Psoas muscle (tissue), 8 donors: ENCODE data around the gene MAST4. TPM values are rescaled to one million over a fixed set of nuclear protein-coding genes. Genes with fewer than 3 reads are reported as not detected.

Experiments used
- ATAC-seq, 4 donors: fragments of 200-7000 bp; cut with Tn5 transposase; one replicate each; pipeline ENCODE4 v1.9.1; 2020; ENCODE audit warnings: moderate library complexity in 3 of 4, mild to moderate bottlenecking in 2 of 4
- DNase-seq, 2 donors: peaks; one replicate each; pipeline ENCODE4 v3.0.0-alpha.2; 2020
- H3K27ac ChIP-seq: fragments of 200-600 bp; one replicate; pipeline ENCODE4 v1.8.0; 2022
- H3K27me3 ChIP-seq, 3 donors: fragments of 200-600 bp in 1 of 3; one replicate each; pipeline versions ENCODE4 v1.6.1 to v1.8.0; 2013 to 2022; ENCODE audit warnings: low read length in 2 of 3, mild to moderate bottlenecking in 2 of 3, moderate library complexity in 1 of 3; ENCODE audit not compliant: insufficient read depth in 3 of 3
- H3K36me3 ChIP-seq, 2 donors: fragments of 200-600 bp in 1 of 2; one replicate each; pipeline versions ENCODE4 v1.6.1 to v1.8.0; 2013 to 2022; ENCODE audit warnings: low read depth in 1 of 2, mild to moderate bottlenecking in 1 of 2, moderate library complexity in 1 of 2; ENCODE audit not compliant: insufficient read depth in 1 of 2
- H3K4me1 ChIP-seq: fragments of 200-600 bp; one replicate; pipeline ENCODE4 v1.8.0; 2022
- H3K4me3 ChIP-seq: fragments of 200-600 bp; one replicate; pipeline ENCODE4 v1.8.0; 2022; ENCODE audit warnings: mild to moderate bottlenecking
- H3K9me3 ChIP-seq: fragments of 200-600 bp; one replicate; pipeline ENCODE4 v1.8.0; 2022
- WGBS, 3 donors: extraction: QIAGEN DNeasy Blood & Tissue Kit; methylation state at CpG; one replicate each; pipeline versions ENCODE4 v1.1.6 to v1.1.7; 2013; 5-methylcytosine and 5-hydroxymethylcytosine counted together
- intact Hi-C, 2 donors: fragments of 100-400 bp; cut with DNase I; formaldehyde crosslinking; loops; one replicate each; pipeline versions ENCODE4 v1.11.0 to v1.14.2; 2022
- polyA plus RNA-seq, 3 donors: library from polyadenylated mRNA; stranded (reverse); fragments of 200-250 nt; gene quantifications; one replicate each; pipeline ENCODE4 v1.2.3, GENCODE V29; 2013
- total RNA-seq, 4 donors: library from RNA; stranded (reverse); fragmentation: NEBNext Ultra II Directional in 2 of 4; extraction: Animal tissue kit (Norgen Biotek cat#: 25700) in 2 of 4; gene quantifications; one replicate each; pipeline versions ENCODE4 v1.2.1 to v1.2.4, GENCODE V29; 2021 to 2023
- TF ChIP-seq, protein P1 (sequence below): fragments of 200-600 bp; IDR thresholded peaks from one replicate; pipeline ENCODE4 v1.8.0; 2022; ENCODE audit warnings: antibody characterized with exemption
- donor health status: healthy with polysubstance abuse.
- donor health status: DM: no; HTN: no; CAD: no; lungs with moderate emphysema.
- donor health status: Bipolar disorder and iron deficiency.
- donor health status: healthy.
- donor health status: DM: yes; HTN: yes; CAD: no.
- donor health status: DM: no; HTN: no; CAD: no.
- donor health status: DM: no; HTN: no; CAD: no.
- donor health status: DM: yes; HTN: yes; CAD: no.

Gene MAST4
- total and polyA plus RNA-seq, 7 donors = 3.2 to 123 (median 12.1) TPM

DNA sequence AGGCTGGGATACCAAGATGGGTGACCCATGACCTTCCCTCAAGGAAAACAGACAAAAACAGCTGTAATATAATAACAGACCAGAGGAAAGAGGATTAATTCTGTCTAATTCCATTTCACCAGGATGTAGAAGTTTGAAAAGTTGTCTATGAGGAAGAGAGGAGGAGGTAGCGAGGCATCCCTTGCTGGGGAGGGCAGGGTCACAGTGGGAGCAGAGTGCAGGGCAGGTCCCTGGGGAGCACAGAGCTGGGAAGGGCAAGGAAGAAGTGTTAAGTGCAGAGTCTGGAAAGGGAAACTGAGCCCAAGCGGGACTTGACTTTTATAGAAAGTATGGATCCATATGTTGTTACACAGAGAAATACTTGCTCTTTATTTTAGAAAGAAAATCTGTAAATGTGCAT, 389.8 kb downstream of the MAST4 start:
- WGBS, 3 donors = 91 to 96% (median 94%) methylated on average over 2 of the region's 2 CpGs
- TF ChIP-seq, protein P1, sequence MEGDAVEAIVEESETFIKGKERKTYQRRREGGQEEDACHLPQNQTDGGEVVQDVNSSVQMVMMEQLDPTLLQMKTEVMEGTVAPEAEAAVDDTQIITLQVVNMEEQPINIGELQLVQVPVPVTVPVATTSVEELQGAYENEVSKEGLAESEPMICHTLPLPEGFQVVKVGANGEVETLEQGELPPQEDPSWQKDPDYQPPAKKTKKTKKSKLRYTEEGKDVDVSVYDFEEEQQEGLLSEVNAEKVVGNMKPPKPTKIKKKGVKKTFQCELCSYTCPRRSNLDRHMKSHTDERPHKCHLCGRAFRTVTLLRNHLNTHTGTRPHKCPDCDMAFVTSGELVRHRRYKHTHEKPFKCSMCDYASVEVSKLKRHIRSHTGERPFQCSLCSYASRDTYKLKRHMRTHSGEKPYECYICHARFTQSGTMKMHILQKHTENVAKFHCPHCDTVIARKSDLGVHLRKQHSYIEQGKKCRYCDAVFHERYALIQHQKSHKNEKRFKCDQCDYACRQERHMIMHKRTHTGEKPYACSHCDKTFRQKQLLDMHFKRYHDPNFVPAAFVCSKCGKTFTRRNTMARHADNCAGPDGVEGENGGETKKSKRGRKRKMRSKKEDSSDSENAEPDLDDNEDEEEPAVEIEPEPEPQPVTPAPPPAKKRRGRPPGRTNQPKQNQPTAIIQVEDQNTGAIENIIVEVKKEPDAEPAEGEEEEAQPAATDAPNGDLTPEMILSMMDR = no peak
- Histone ChIP-seq H3K36me3 (no peaks in the 10 kb centered on the region), H3K27me3 (no peaks in the 10 kb centered on the region), H3K4me3 (no peak overlapping the region), H3K27ac (no peak overlapping the region), H3K9me3 (no peaks in the 10 kb centered on the region), H3K4me1 (no peaks in the 10 kb centered on the region)
- ATAC-seq = no peak
- DNase-seq = no peak
- intact Hi-C loops = loop anchor here in 1 of 2 donors (5.0 kb wide), 1 partner anchor 221 kb away; no protein-coding TSS in a partner anchor

DNA sequence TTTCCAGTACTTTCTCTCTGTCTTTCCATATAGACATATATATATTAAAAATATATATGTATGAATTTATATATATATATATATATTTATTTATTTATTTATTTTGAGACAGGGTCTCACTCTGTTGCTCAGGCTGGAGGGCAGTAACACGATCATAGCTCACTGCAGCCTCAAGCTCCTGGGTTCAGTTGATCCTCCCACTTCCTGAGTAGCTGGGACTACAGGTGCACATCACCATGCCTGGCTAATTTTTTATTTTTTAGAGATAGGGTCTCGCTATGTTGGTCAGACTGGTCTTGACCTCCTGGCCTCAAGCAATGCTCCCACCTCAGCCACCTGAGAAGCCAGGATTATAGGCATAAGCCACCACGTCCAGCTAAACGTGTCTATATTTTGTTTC, 390.3 kb downstream of the MAST4 start:
- Histone ChIP-seq H3K27ac (no peak overlapping the region), H3K27me3 (no peaks in the 10 kb centered on the region), H3K36me3 (no peaks in the 10 kb centered on the region), H3K4me3 (no peak overlapping the region), H3K9me3 (no peaks in the 10 kb centered on the region), H3K4me1 (no peaks in the 10 kb centered on the region)
- 70 to 74% (median 70%) methylated on average over 4 of the region's 4 CpGs for WGBS, 3 donors
- TF ChIP-seq, protein P1 = no peak
- DNase-seq (no peak), ATAC-seq (no peak)
- intact Hi-C loops = loop anchor here in 1 of 2 donors (5.0 kb wide), 1 partner anchor 221 kb away; no protein-coding TSS in a partner anchor

DNA sequence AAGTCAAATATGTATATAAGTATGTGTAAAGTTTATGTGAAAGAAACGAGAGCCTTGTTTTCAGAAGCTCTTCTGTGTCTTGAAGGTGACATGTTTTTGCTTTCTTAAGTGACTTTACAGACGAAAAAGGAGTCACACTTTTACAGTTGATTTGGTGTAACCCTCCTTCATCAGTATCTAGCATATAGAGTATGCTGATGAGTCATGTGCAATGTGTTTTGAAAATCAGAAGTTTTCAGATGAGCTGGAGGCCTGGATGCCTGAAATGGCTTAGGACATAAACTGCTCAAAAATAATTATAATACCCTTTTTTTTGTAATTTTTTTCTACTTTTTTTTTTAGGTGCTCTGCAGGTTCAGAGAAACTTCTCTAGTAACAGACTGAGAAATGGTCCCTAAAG, 390.9 kb downstream of the MAST4 start:
- Histone ChIP-seq H3K9me3 (no peaks in the 10 kb centered on the region), H3K27ac (no peak overlapping the region), H3K36me3 (no peaks in the 10 kb centered on the region), H3K27me3 (no peaks in the 10 kb centered on the region), H3K4me1 (peaks cover under 1% of the 10 kb centered on the region), H3K4me3 (no peak overlapping the region)
- TF ChIP-seq, protein P1 = no peak
- DNase-seq = no peak
- no peak for ATAC-seq
- intact Hi-C loops = loop anchor here in 1 of 2 donors (5.0 kb wide), 1 partner anchor 220 kb away; no protein-coding TSS in a partner anchor
- WGBS, 3 donors = 87 to 98% (median 89%) methylated on average over 2 of the region's 2 CpGs

DNA sequence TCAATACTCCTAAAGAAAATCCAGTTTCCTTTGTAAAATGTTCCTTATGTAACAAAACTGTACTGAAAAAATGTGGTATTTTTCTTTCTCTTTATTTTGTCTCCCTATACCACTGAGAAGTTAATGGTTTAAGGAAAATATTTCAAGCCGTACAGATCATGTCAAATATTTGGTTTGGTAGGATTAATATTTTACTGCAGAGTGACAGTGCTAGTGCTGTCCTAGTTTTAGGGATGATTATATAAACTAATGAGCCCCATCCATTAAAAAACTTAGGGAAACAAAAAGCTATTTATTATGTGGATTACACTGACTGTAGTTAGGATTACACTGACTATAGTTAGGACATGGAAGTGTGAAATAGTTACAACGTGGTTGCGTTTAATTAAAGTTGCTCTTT, 391.3 kb downstream of the MAST4 start:
- H3K27me3 ChIP-seq = no peaks in the 10 kb centered on the region
- 75 to 78% (median 77%) methylated on average over 3 of the region's 3 CpGs for WGBS, 3 donors
- TF ChIP-seq, protein P1 = no peak
- H3K36me3 ChIP-seq = no peaks in the 10 kb centered on the region
- H3K9me3 ChIP-seq = no peaks in the 10 kb centered on the region
- intact Hi-C loops = loop anchor here in 1 of 2 donors (5.0 kb wide), 1 partner anchor 220 kb away; no protein-coding TSS in a partner anchor
- ATAC-seq = no peak
- no peak for DNase-seq
- no peak overlapping the region for H3K27ac ChIP-seq
- H3K4me1 ChIP-seq = peaks cover 5% of the 10 kb centered on the region
- H3K4me3 ChIP-seq = no peak overlapping the region
